Neural progenitor cell (in vitro differentiated cells): ENCODE data around the gene FAIM2. TPM values are rescaled to one million over a fixed set of nuclear protein-coding genes. Genes with fewer than 3 reads are reported as not detected.
"Not testable (repeated sequence)": the region's sequence is repeated elsewhere in the genome, so short reads cannot be mapped to it uniquely, and the experiment has no call there.

Experiments used
- DNase-seq: peaks from one replicate; pipeline ENCODE4 v3.0.0-alpha.2; 2016; ENCODE audit warnings: low spot score
- H2AFZ ChIP-seq: fragments of 200-600 bp; sonication (generic); replicated peaks from 2 replicates; pipeline ENCODE4 v1.6.1; 2016; ENCODE audit warnings: antibody characterized with exemption
- H3F3A ChIP-seq: fragments of 200-600 bp; sonication (generic); 2 replicates; pipeline ENCODE4 v1.6.1; 2016; ENCODE audit warnings: antibody characterized with exemption, low read depth
- H3K27ac ChIP-seq: fragments of 200-600 bp; sonication (generic); 2 replicates; pipeline ENCODE4 v1.5.1; 2016; ENCODE audit warnings: mild to moderate bottlenecking
- H3K27me3 ChIP-seq: fragments of 200-600 bp; sonication (generic); 2 replicates; pipeline ENCODE4 v1.6.1; 2016; ENCODE audit warnings: mild to moderate bottlenecking, moderate library complexity
- H3K36me3 ChIP-seq: fragments of 200-600 bp; sonication (generic); 2 replicates; pipeline ENCODE4 v1.5.1; 2016
- H3K4me1 ChIP-seq: fragments of 200-600 bp; sonication (generic); 2 replicates; pipeline ENCODE4 v1.6.1; 2016; ENCODE audit warnings: mixed run types
- H3K4me2 ChIP-seq: fragments of 200-600 bp; sonication (generic); 2 replicates; pipeline ENCODE4 v1.6.1; 2016
- H3K4me3 ChIP-seq: fragments of 200-600 bp; sonication (generic); 2 replicates; pipeline ENCODE4 v1.5.1; 2016
- H3K79me2 ChIP-seq: fragments of 200-600 bp; sonication (generic); 2 replicates; pipeline ENCODE4 v1.6.1; 2016; ENCODE audit warnings: low read depth
- H3K9ac ChIP-seq: fragments of 200-600 bp; sonication (generic); 2 replicates; pipeline ENCODE4 v1.6.1; 2016
- H3K9me3 ChIP-seq: fragments of 200-600 bp; sonication (generic); 2 replicates; pipeline ENCODE4 v1.5.1; 2016; ENCODE audit warnings: low read depth
- H4K20me1 ChIP-seq: fragments of 200-600 bp; sonication (generic); 2 replicates; pipeline ENCODE4 v1.6.1; 2016; ENCODE audit warnings: low read depth
- H3K27ac Mint-ChIP-seq: 3 replicates; pipeline ENCODE4 v1.8.0; 2021; ENCODE audit warnings: mixed read lengths
- H3K27me3 Mint-ChIP-seq: 2 replicates; pipeline ENCODE4 v1.8.0; 2022; ENCODE audit warnings: low read depth, mild to moderate bottlenecking, inconsistent platforms, moderate library complexity, mixed read lengths; ENCODE audit not compliant: insufficient read depth
- H3K36me3 Mint-ChIP-seq: 3 replicates; pipeline ENCODE4 v1.8.0; 2021; ENCODE audit warnings: mixed read lengths
- H3K4me1 Mint-ChIP-seq: 3 replicates; pipeline ENCODE4 v1.8.0; 2021; ENCODE audit warnings: mixed read lengths
- H3K4me3 Mint-ChIP-seq: 3 replicates; pipeline ENCODE4 v1.8.0; 2021; ENCODE audit warnings: mild to moderate bottlenecking, moderate library complexity, mixed read lengths
- H3K9me3 Mint-ChIP-seq: 3 replicates; pipeline ENCODE4 v1.8.0; 2020; ENCODE audit warnings: mixed read lengths
- CTCF ChIP-seq: fragments of 200-600 bp; sonication (generic); IDR thresholded peaks from 2 replicates; pipeline ENCODE4 v1.5.1; 2017; ENCODE audit warnings: antibody characterized with exemption, mild to moderate bottlenecking
- EZH2 ChIP-seq: fragments of 200-600 bp; sonication (generic); IDR thresholded peaks from 2 replicates; pipeline ENCODE4 v1.6.1; 2017; ENCODE audit warnings: antibody characterized with exemption, mild to moderate bottlenecking, moderate library complexity
- EZH2phosphoT487 ChIP-seq: fragments of 200-600 bp; sonication (generic); IDR thresholded peaks from 2 replicates; pipeline ENCODE4 v1.6.1; 2017; ENCODE audit warnings: antibody characterized with exemption
- total RNA-seq: library from RNA; depleted of rRNA; stranded (reverse); fragments of >200 nt; gene quantifications from 2 replicates; pipeline ENCODE4 v1.2.3, GENCODE V29; 2015; ENCODE audit warnings: low replicate concordance

FAIM2 gene
- total RNA-seq, 1 donor from 2014 or later, result 0.39 TPM

- no peak for DNase-seq
- TF ChIP-seq CTCF (no peak), EZH2 (no peak), EZH2phosphoT487 (no peak)
- Mint-ChIP-seq H3K36me3 (no peaks in the 10 kb centered on the region), H3K4me3 (no peak overlapping the region), H3K9me3 (peaks cover under 1% of the 10 kb centered on the region), H3K27me3 (peaks cover 11% of the 10 kb centered on the region), H3K27ac (no peak overlapping the region), H3K4me1 (peaks cover 10% of the 10 kb centered on the region)
- Histone ChIP-seq H3K9me3 (no peaks in the 10 kb centered on the region), H3K4me3 (no peak overlapping the region), H3F3A (no peaks in the 10 kb centered on the region), H3K4me1 (no peaks in the 10 kb centered on the region), H4K20me1 (no peaks in the 10 kb centered on the region), H3K9ac (no peak overlapping the region), H3K27ac (no peak overlapping the region), H2AFZ (no peak overlapping the region), H3K36me3 (no peaks in the 10 kb centered on the region), H3K27me3 (no peaks in the 10 kb centered on the region), H3K79me2 (no peaks in the 10 kb centered on the region), H3K4me2 (no peak overlapping the region)
These were observed 38.5 kb downstream of the FAIM2 start for GRCh38 chr12:49865109-49865781.

- H3F3A ChIP-seq, result no peaks in the 10 kb centered on the region
- H3K4me3 Mint-ChIP-seq, result no peak overlapping the region
- TF ChIP-seq EZH2, result no peak
- TF ChIP-seq CTCF, result no peak
- TF ChIP-seq EZH2phosphoT487, result no peak
- H3K27me3 Mint-ChIP-seq, result peaks cover 11% of the 10 kb centered on the region
- H3K4me3 ChIP-seq, result no peak overlapping the region
- no peaks in the 10 kb centered on the region for H3K36me3 Mint-ChIP-seq
- no peak for DNase-seq
- no peak overlapping the region for H2AFZ ChIP-seq
- no peaks in the 10 kb centered on the region for H3K36me3 ChIP-seq
- no peak overlapping the region for H3K9ac ChIP-seq
- no peak overlapping the region for H3K27ac ChIP-seq
- H3K27ac Mint-ChIP-seq, result no peak overlapping the region
- no peaks in the 10 kb centered on the region for H4K20me1 ChIP-seq
- H3K27me3 ChIP-seq, result no peaks in the 10 kb centered on the region
- H3K4me1 Mint-ChIP-seq, result peaks cover 10% of the 10 kb centered on the region
- H3K79me2 ChIP-seq, result no peaks in the 10 kb centered on the region
- H3K9me3 ChIP-seq, result no peaks in the 10 kb centered on the region
- H3K4me2 ChIP-seq, result no peak overlapping the region
- no peaks in the 10 kb centered on the region for H3K4me1 ChIP-seq
- peaks cover 5% of the 10 kb centered on the region for H3K9me3 Mint-ChIP-seq
These were observed 39.0 kb downstream of the FAIM2 start for GRCh38 chr12:49864798-49865090.

- H3K4me2 ChIP-seq, result no peak overlapping the region
- DNase-seq, result no peak
- TF ChIP-seq EZH2phosphoT487, result no peak
- no peak for TF ChIP-seq EZH2
- TF ChIP-seq CTCF, result no peak
- H3K27me3 ChIP-seq, result no peaks in the 10 kb centered on the region
- H3F3A ChIP-seq, result no peaks in the 10 kb centered on the region
- no peak overlapping the region for H3K27ac Mint-ChIP-seq
- no peaks in the 10 kb centered on the region for H3K79me2 ChIP-seq
- peaks cover 8% of the 10 kb centered on the region for H3K9me3 Mint-ChIP-seq
- H3K27ac ChIP-seq, result no peak overlapping the region
- H3K4me1 ChIP-seq, result no peaks in the 10 kb centered on the region
- H3K36me3 ChIP-seq, result no peaks in the 10 kb centered on the region
- no peak overlapping the region for H3K4me3 Mint-ChIP-seq
- H2AFZ ChIP-seq, result no peak overlapping the region
- H3K9ac ChIP-seq, result no peak overlapping the region
- no peaks in the 10 kb centered on the region for H3K36me3 Mint-ChIP-seq
- H3K4me3 ChIP-seq, result no peak overlapping the region
- H3K4me1 Mint-ChIP-seq, result peaks cover 10% of the 10 kb centered on the region
- H4K20me1 ChIP-seq, result no peaks in the 10 kb centered on the region
- peaks cover 11% of the 10 kb centered on the region for H3K27me3 Mint-ChIP-seq
- no peaks in the 10 kb centered on the region for H3K9me3 ChIP-seq
These were observed 39.5 kb downstream of the FAIM2 start for GRCh38 chr12:49863946-49864797.

- not testable (repeated sequence) for H3K4me1 ChIP-seq, H3K4me3 Mint-ChIP-seq, H2AFZ ChIP-seq, H3K27me3 ChIP-seq, H3K9me3 ChIP-seq, H3K79me2 ChIP-seq, H3K36me3 ChIP-seq, H3K27ac ChIP-seq, H3K4me1 Mint-ChIP-seq, H3K4me2 ChIP-seq, H3K27me3 Mint-ChIP-seq, H3K9ac ChIP-seq, H4K20me1 ChIP-seq, H3K9me3 Mint-ChIP-seq, DNase-seq, H3K4me3 ChIP-seq, H3K36me3 Mint-ChIP-seq, H3K27ac Mint-ChIP-seq, H3F3A ChIP-seq
These were observed 42.8 kb downstream of the FAIM2 start for GRCh38 chr12:49860921-49861320.

GRCh38 chr12:49855890-49856289 is 47.8 kb downstream of the FAIM2 start:
- not testable (repeated sequence) for H3K9ac ChIP-seq, H2AFZ ChIP-seq, H3K4me3 Mint-ChIP-seq, DNase-seq, H3K4me1 Mint-ChIP-seq, H4K20me1 ChIP-seq, H3K27ac Mint-ChIP-seq, H3K4me1 ChIP-seq, H3K36me3 ChIP-seq, H3K36me3 Mint-ChIP-seq, H3K4me3 ChIP-seq, H3F3A ChIP-seq, H3K27me3 Mint-ChIP-seq, H3K9me3 ChIP-seq, H3K27me3 ChIP-seq, H3K4me2 ChIP-seq, H3K79me2 ChIP-seq, H3K27ac ChIP-seq
- H3K9me3 Mint-ChIP-seq, result peaks cover 12% of the 10 kb centered on the region
